K562 (cell line): ENCODE data around the gene SLC9A3. TPM values are rescaled to one million over a fixed set of nuclear protein-coding genes. Genes with fewer than 3 reads are reported as not detected.
A peak's percentile ranks its signal among the peaks of the same experiment; 100 is the strongest.

ENCODE experiments used
- CEBPZ ChIP-seq: fragments of 150-350 bp; IDR thresholded peaks from 2 replicates; pipeline ENCODE4 v1.6.1; 2014; ENCODE audit warnings: low read depth, mild to moderate bottlenecking, low read length, borderline replicate concordance
- FOXJ2 ChIP-seq: fragments of 200-800 bp; sonication (Bioruptor generic); IDR thresholded peaks from 2 replicates; pipeline ENCODE4 v1.6.1; 2016; ENCODE audit warnings: missing genetic modification characterization, missing compliant biosample characterization
- SAP30 ChIP-seq: fragments of 200-600 bp; sonication (generic); IDR thresholded peaks from 2 replicates; pipeline ENCODE4 v1.6.1; 2012; ENCODE audit warnings: borderline replicate concordance, low read depth, mild to moderate bottlenecking, moderate library complexity, low read length, control low read depth, inconsistent platforms; ENCODE audit not compliant: insufficient read depth, poor library complexity, severe bottlenecking
- SIN3A ChIP-seq, 2 experiments: fragments of 150-350 bp in 1 of 2; IDR thresholded peaks; 2 replicates each; pipeline ENCODE4 v1.6.1; 2011 to 2016; ENCODE audit warnings: borderline replicate concordance in 2 of 2, low read depth in 2 of 2, low read length in 2 of 2, mild to moderate bottlenecking in 2 of 2, moderate library complexity in 2 of 2; ENCODE audit not compliant: control insufficient read depth in 1 of 2
- ZEB2 ChIP-seq: fragments of 450-650 bp; IDR thresholded peaks from 2 replicates; pipeline ENCODE4 v1.6.1; 2016
- ZKSCAN1 ChIP-seq: fragments of 150-350 bp; IDR thresholded peaks from 2 replicates; pipeline ENCODE4 v1.6.1; 2016; ENCODE audit warnings: low read depth, low read length
- polyA plus RNA-seq, 8 experiments: library from polyadenylated mRNA; depleted of rRNA in 4 of 8; stranded (reverse) in 5 of 8; unstranded in 3 of 8; fragments of >200 nt; fragmentation: Nextera tagmentation in 2 of 8; fragmentation: Illumina TruSeq in 1 of 8; extraction: Ambion mirVana in 2 of 8; extraction: Trizol in 1 of 8; gene quantifications; 2 replicates each; pipeline versions ENCODE4 v1.2.1 to v1.2.3, GENCODE V29; 2011 to 2014; ENCODE audit warnings: inconsistent platforms in 1 of 8, missing spikeins in 1 of 8
- total RNA-seq, 7 experiments: library from RNA; depleted of rRNA in 6 of 7; stranded (reverse); fragments of >200 nt in 6 of 7; fragmentation: Illumina TruSeq in 2 of 7; extraction: Trizol in 2 of 7; gene quantifications; 2 replicates each; pipeline versions ENCODE4 v1.2.1 to v1.2.3, GENCODE V29; 2011 to 2021; ENCODE audit warnings: low replicate concordance in 1 of 7
- TF ChIP-seq, protein P1 (sequence below), 2 experiments: fragments of 450-650 bp; formaldehyde crosslinking in 1 of 2; IDR thresholded peaks; 2 replicates each; pipeline versions ENCODE4 v1.4.0 to v1.6.1; 2014 to 2020; ENCODE audit warnings: mild to moderate bottlenecking in 2 of 2, borderline replicate concordance in 1 of 2, low read depth in 1 of 2
- TF ChIP-seq, protein P2 (sequence below), 2 experiments: fragments of 200-800 bp in 1 of 2; sonication (Bioruptor generic) in 1 of 2; sonication (generic) in 1 of 2; formaldehyde crosslinking in 1 of 2; IDR thresholded peaks in 1 of 2; conservative IDR thresholded peaks in 1 of 2; 2 replicates each; pipeline versions ENCODE4 v1.5.0 to v1.6.1; 2016 to 2020; ENCODE audit warnings: missing compliant biosample characterization in 1 of 2, missing genetic modification characterization in 1 of 2, missing genetic modification reagents in 1 of 2

Gene SLC9A3
- total and polyA plus RNA-seq, 9 of the 15 experiments (the other 6 are each of a cell fraction or from before 2014, with no cell fraction given) = 1.5 to 5.8 (median 3.7) TPM; not detected in 2

DNA sequence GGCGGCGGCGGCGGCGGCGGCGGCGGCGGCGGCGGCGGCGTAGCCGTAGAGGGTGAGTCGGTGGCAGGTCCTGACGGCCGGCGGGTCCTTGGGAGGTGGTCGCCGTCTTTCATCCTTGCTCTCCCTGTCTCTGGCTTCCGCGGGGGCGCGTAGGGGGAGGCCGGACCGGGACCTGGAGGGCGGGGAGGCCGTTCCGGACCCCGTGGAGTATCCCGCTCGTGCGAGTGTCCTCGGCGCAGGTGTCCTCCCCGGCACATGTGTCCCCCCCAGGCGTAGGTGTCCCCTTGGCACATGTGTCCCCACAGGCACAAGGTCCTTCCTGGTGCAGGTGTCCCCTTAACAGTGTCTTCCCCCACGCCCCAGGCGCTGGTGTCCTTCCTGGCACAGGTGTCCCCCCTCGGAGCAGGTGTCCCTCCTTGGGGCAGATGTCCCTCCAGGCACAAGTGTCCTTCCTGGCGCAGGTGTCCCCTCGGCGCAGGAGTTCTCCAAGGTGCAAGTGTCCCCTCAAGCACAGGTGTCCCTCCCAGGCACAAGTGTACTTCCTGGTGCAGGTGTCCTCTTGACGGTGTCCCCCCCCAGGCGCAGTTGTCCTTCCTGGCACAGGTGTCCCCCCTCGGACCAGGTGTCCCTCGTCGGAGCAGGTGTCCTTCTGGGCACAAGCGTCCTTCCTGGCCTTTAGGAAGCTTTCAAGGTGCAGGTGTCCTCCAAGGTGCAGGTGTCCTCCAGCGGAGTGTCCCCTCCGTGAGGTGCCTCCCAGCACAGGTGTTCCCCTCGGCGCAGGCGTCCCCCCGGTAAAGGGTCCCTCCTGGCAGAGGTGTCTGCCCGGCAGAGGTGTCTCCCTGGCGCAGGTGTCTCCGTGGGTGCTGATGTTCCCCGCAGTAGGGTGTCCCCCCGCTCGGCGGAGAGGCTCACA, 80.8 kb downstream of the SLC9A3 start (continued):
- TF ChIP-seq, protein P1, sequence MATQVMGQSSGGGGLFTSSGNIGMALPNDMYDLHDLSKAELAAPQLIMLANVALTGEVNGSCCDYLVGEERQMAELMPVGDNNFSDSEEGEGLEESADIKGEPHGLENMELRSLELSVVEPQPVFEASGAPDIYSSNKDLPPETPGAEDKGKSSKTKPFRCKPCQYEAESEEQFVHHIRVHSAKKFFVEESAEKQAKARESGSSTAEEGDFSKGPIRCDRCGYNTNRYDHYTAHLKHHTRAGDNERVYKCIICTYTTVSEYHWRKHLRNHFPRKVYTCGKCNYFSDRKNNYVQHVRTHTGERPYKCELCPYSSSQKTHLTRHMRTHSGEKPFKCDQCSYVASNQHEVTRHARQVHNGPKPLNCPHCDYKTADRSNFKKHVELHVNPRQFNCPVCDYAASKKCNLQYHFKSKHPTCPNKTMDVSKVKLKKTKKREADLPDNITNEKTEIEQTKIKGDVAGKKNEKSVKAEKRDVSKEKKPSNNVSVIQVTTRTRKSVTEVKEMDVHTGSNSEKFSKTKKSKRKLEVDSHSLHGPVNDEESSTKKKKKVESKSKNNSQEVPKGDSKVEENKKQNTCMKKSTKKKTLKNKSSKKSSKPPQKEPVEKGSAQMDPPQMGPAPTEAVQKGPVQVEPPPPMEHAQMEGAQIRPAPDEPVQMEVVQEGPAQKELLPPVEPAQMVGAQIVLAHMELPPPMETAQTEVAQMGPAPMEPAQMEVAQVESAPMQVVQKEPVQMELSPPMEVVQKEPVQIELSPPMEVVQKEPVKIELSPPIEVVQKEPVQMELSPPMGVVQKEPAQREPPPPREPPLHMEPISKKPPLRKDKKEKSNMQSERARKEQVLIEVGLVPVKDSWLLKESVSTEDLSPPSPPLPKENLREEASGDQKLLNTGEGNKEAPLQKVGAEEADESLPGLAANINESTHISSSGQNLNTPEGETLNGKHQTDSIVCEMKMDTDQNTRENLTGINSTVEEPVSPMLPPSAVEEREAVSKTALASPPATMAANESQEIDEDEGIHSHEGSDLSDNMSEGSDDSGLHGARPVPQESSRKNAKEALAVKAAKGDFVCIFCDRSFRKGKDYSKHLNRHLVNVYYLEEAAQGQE (IDR thresholded peaks at IDR 0.05; ENCODE audit: borderline replicate concordance) = no peak
- TF ChIP-seq, protein P1 (CRISPR knock-in tag; IDR thresholded peaks at IDR 0.05; ENCODE audit: low read depth) = 0 out of 2 replicates have a peak, but pooled peaks have one; percentile 19
- TF ChIP-seq SAP30 = peak; percentile 33
- TF ChIP-seq, protein P2, sequence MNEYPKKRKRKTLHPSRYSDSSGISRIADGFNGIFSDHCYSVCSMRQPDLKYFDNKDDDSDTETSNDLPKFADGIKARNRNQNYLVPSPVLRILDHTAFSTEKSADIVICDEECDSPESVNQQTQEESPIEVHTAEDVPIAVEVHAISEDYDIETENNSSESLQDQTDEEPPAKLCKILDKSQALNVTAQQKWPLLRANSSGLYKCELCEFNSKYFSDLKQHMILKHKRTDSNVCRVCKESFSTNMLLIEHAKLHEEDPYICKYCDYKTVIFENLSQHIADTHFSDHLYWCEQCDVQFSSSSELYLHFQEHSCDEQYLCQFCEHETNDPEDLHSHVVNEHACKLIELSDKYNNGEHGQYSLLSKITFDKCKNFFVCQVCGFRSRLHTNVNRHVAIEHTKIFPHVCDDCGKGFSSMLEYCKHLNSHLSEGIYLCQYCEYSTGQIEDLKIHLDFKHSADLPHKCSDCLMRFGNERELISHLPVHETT (CRISPR knock-in tag; conservative IDR thresholded peaks at IDR 0.05 in 1 of 2, IDR thresholded peaks at IDR 0.05 in 1 of 2) = 0 out of 4 replicates have a peak, but pooled peaks of 1 of the 2 experiments have one; percentile 60
- no peak for TF ChIP-seq CEBPZ
- peak in 1 of 2 experiments; percentile 81; a peak in 1 of 4 replicates for TF ChIP-seq SIN3A (IDR thresholded peaks at IDR 0.05; ENCODE audit: borderline replicate concordance in 2 of 2, control insufficient read depth in 1 of 2, low read depth in 2 of 2, low read length in 2 of 2)
- TF ChIP-seq ZEB2 = no peak
- TF ChIP-seq FOXJ2 (tag) = no peak
- no peak for TF ChIP-seq ZKSCAN1
